ENCODE measurements around the gene ABO. TPM values are rescaled to one million over a fixed set of nuclear protein-coding genes. Genes with fewer than 3 reads are reported as not detected.
"Not testable (repeated sequence)": the region's sequence is repeated elsewhere in the genome, so short reads cannot be mapped to it uniquely, and the experiment has no call there.

ABO gene
- total RNA-seq, 1 experiment from 2014 or later = 0.37 TPM

GRCh38 chr9:133320421-133320881 is 45.5 kb upstream of the ABO start:
- H3K4ac ChIP-seq (ENCODE audit: low read depth, low read length) = no peak overlapping the region
- H2BK20ac ChIP-seq (ENCODE audit: low read depth, low read length, poor library complexity, severe bottlenecking) = no peak overlapping the region
- Mint-ChIP-seq H3K27me3 (ENCODE audit: low read depth) (peaks cover 26% of the 10 kb centered on the region), H3K27ac (no peak overlapping the region), H3K4me1 (no peaks in the 10 kb centered on the region), H3K4me3 (no peak overlapping the region), H3K36me3 (ENCODE audit: insufficient read depth in 1 of 3, low read depth in 3 of 3) (peaks cover 0 to 9% (median 4%) of the 10 kb centered on the region in 3 experiments; a peak in 4 of 7 replicates), H3K9me3 (peaks cover 18 to 25% of the 10 kb centered on the region in 2 experiments)
- H3K27ac ChIP-seq (ENCODE audit: insufficient read length, low read depth, low read length) = no peak overlapping the region
- no peaks in the 10 kb centered on the region; the same call in 1 of the 2 replicates for H3K4me1 ChIP-seq (ENCODE audit: insufficient read depth, low read length)
- H2BK120ac ChIP-seq (ENCODE audit: low read depth, low read length, poor library complexity, severe bottlenecking) = no peak overlapping the region
- no peaks in the 10 kb centered on the region for H3K23me2 ChIP-seq (ENCODE audit: insufficient read length, low read depth, low read length, poor library complexity, severe bottlenecking)
- no peaks in the 10 kb centered on the region for H4K20me1 ChIP-seq (ENCODE audit: control insufficient read depth, insufficient read depth, insufficient read length)
- H3K14ac ChIP-seq (ENCODE audit: insufficient read depth, low read length) = no peak overlapping the region
- TF ChIP-seq CTCF (conservative IDR thresholded peaks at IDR 0.05) = peak; percentile 43; the same call in 2 of the 3 replicates
- no peak overlapping the region for H2BK12ac ChIP-seq (ENCODE audit: insufficient read length, low read depth, low read length)
- H3K79me2 ChIP-seq (ENCODE audit: insufficient read depth, low read length) = no peaks in the 10 kb centered on the region
- DNase-seq = peak; percentile 63
- H3T11ph ChIP-seq (ENCODE audit: low read length) = no peak overlapping the region
- H3K27me3 ChIP-seq (ENCODE audit: insufficient read depth, low read length) = no peaks in the 10 kb centered on the region
- no peak overlapping the region for H4K8ac ChIP-seq (replicated peaks; ENCODE audit: insufficient read length, low read depth, low read length)
- no peak overlapping the region for H2AFZ ChIP-seq (ENCODE audit: low read length)
- H4K91ac ChIP-seq (ENCODE audit: insufficient read length, low read depth, low read length) = no peak overlapping the region
- H3K23ac ChIP-seq (ENCODE audit: insufficient read length, low read depth, low read length) = no peak overlapping the region
- WGBS (ENCODE audit: extremely low coverage, insufficient read length, low lambda C conversion rate) = no CpG with 5 or more reads among the region's 13 CpGs
- H3K9me3 ChIP-seq (ENCODE audit: control insufficient read depth, low read depth, low read length) = peaks cover 11% of the 10 kb centered on the region
- H2BK15ac ChIP-seq (ENCODE audit: low read depth, low read length) = no peak overlapping the region
- H3K79me1 ChIP-seq (ENCODE audit: insufficient read depth, low read depth, low read length, poor library complexity, severe bottlenecking) = no peaks in the 10 kb centered on the region
- H3K56ac ChIP-seq (ENCODE audit: insufficient read length, low read depth, low read length) = no peak overlapping the region
- H2AK5ac ChIP-seq (ENCODE audit: insufficient read length, low read length) = no peak overlapping the region
- H3K9ac ChIP-seq (ENCODE audit: extremely low read depth, insufficient read length, low read length) = no peak overlapping the region
- no peak overlapping the region for H3K18ac ChIP-seq (ENCODE audit: insufficient read length, low read depth, low read length)
- H2BK5ac ChIP-seq (ENCODE audit: insufficient read length, low read length) = no peak overlapping the region
- no peak overlapping the region for H3K4me2 ChIP-seq (ENCODE audit: insufficient read depth, insufficient read length, low read length)
- no peak overlapping the region for H4K5ac ChIP-seq (ENCODE audit: insufficient read length, low read depth, low read length)

GRCh38 chr9:133317551-133317950 is 42.5 kb upstream of the ABO start:
- peaks cover 13% of the 10 kb centered on the region; the same call in 1 of the 2 replicates for H3K27me3 Mint-ChIP-seq (ENCODE audit: low read depth)
- not testable (repeated sequence) for H3K4me1 Mint-ChIP-seq; H2AK5ac ChIP-seq (ENCODE audit: insufficient read length, low read length)

More at GRCh38 chr9:133317551-133317950, 42.5 kb upstream of the ABO start:
- not testable (repeated sequence) for DNase-seq; H3K56ac ChIP-seq (ENCODE audit: insufficient read length, low read depth, low read length); H3K27me3 ChIP-seq (ENCODE audit: insufficient read depth, low read length); H3K27ac ChIP-seq (ENCODE audit: insufficient read length, low read depth, low read length); H2BK5ac ChIP-seq (ENCODE audit: insufficient read length, low read length); H2BK20ac ChIP-seq (ENCODE audit: low read depth, low read length, poor library complexity, severe bottlenecking); H3K14ac ChIP-seq (ENCODE audit: insufficient read depth, low read length); H2BK12ac ChIP-seq (ENCODE audit: insufficient read length, low read depth, low read length); H3K79me2 ChIP-seq (ENCODE audit: insufficient read depth, low read length); H3K4me2 ChIP-seq (ENCODE audit: insufficient read depth, insufficient read length, low read length); H3T11ph ChIP-seq (ENCODE audit: low read length); H2AFZ ChIP-seq (ENCODE audit: low read length); H3K27ac Mint-ChIP-seq; H3K9me3 Mint-ChIP-seq; H3K18ac ChIP-seq (ENCODE audit: insufficient read length, low read depth, low read length); H3K36me3 Mint-ChIP-seq (ENCODE audit: insufficient read depth in 1 of 3, low read depth in 3 of 3); H2BK15ac ChIP-seq (ENCODE audit: low read depth, low read length); H4K5ac ChIP-seq (ENCODE audit: insufficient read length, low read depth, low read length); H3K23ac ChIP-seq (ENCODE audit: insufficient read length, low read depth, low read length); H4K8ac ChIP-seq (replicated peaks; ENCODE audit: insufficient read length, low read depth, low read length); H3K23me2 ChIP-seq (ENCODE audit: insufficient read length, low read depth, low read length, poor library complexity, severe bottlenecking); H2BK120ac ChIP-seq (ENCODE audit: low read depth, low read length, poor library complexity, severe bottlenecking); H4K91ac ChIP-seq (ENCODE audit: insufficient read length, low read depth, low read length); H3K4me3 Mint-ChIP-seq; H3K4ac ChIP-seq (ENCODE audit: low read depth, low read length); H3K79me1 ChIP-seq (ENCODE audit: insufficient read depth, low read depth, low read length, poor library complexity, severe bottlenecking); H3K4me1 ChIP-seq (ENCODE audit: insufficient read depth, low read length); H4K20me1 ChIP-seq (ENCODE audit: control insufficient read depth, insufficient read depth, insufficient read length); H3K9ac ChIP-seq (ENCODE audit: extremely low read depth, insufficient read length, low read length); H3K9me3 ChIP-seq (ENCODE audit: control insufficient read depth, low read depth, low read length)
- WGBS (ENCODE audit: extremely low coverage, insufficient read length, low lambda C conversion rate) = no CpG with 5 or more reads among the region's 13 CpGs

Data from H9 (cell line).